ENCODE measurements around the gene IPP.
A peak's percentile ranks its signal among the peaks of the same experiment; 100 is the strongest.
"Not testable (repeated sequence)": the region's sequence is repeated elsewhere in the genome, so short reads cannot be mapped to it uniquely, and the experiment has no call there.

Gene IPP

DNA sequence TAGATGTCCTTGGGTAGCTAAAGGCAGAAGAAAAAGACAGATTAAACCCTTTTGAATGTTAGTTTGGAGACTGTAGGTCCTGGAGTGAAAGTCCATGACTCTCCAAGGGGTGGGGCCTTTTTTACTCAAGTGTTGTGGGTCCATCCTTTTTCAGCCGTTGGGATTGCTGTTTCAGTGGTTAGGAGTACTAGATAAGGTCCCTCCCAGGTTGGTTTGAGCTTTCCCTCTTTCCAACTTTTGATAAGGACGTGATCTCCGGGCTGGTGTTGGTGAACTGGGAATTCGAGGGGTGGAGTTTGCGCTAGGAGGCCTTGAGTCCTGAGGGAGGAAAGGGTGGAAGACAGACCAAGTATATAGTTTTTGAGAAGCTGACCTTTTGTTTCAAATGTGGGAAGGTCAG lies 5.2 kb upstream of the IPP start:
- Mint-ChIP-seq H3K4me1 (peaks cover 7% of the 10 kb centered on the region), H3K4me3 (no peak overlapping the region), H3K9me3 (peaks cover 13% of the 10 kb centered on the region), H3K27me3 (no peaks in the 10 kb centered on the region), H3K36me3 (ENCODE audit: low read depth) (peaks cover 2% of the 10 kb centered on the region), H3K27ac (no peak overlapping the region)
- ATAC-seq (no peak), DNase-seq (no peak)

DNA sequence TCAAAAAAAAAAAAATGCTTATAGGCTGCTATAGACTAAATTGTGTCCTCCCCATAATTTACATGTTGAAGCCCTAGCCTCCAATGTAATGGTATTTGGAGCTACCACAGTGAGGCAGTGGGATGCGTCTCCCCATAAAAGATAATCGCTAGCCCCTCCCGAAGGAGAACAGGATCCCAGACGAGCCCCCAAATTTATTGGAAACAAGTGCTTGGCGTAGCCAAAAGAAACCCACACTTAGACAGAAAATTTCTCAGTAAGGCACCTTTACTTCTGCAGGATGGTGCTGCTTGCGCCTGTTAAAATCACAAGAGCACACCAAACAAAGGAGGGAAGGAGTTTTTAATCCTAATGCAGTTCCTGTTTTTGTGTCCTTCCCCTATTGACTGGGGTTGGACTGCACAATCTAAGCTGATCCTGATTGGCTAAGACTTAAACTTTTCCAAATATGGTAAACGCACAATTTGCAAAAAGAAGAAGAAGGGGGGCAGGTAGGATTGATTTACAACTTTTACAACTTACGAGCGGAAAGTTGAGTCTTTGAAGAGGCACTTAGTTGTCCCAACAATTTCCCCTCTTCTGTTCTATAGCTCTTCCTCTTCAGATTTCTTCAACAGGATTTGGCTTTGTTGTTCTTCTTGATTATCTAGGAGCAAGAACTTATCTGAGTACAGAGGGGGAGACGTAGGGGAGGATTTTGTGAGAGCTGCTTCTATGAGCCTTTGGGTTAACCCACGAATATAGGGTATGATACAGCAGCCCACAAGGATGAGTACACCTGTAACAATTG lies 3.0 kb upstream of the IPP start:
- H3K36me3 Mint-ChIP-seq (ENCODE audit: low read depth), result peaks cover 5% of the 10 kb centered on the region
- peaks cover 16% of the 10 kb centered on the region for H3K4me1 Mint-ChIP-seq
- H3K4me3 Mint-ChIP-seq, result no peak overlapping the region
- no peak for DNase-seq
- H3K27me3 Mint-ChIP-seq, result no peaks in the 10 kb centered on the region
- no peak overlapping the region for H3K27ac Mint-ChIP-seq
- no peak for ATAC-seq
- peaks cover 13% of the 10 kb centered on the region for H3K9me3 Mint-ChIP-seq

DNA sequence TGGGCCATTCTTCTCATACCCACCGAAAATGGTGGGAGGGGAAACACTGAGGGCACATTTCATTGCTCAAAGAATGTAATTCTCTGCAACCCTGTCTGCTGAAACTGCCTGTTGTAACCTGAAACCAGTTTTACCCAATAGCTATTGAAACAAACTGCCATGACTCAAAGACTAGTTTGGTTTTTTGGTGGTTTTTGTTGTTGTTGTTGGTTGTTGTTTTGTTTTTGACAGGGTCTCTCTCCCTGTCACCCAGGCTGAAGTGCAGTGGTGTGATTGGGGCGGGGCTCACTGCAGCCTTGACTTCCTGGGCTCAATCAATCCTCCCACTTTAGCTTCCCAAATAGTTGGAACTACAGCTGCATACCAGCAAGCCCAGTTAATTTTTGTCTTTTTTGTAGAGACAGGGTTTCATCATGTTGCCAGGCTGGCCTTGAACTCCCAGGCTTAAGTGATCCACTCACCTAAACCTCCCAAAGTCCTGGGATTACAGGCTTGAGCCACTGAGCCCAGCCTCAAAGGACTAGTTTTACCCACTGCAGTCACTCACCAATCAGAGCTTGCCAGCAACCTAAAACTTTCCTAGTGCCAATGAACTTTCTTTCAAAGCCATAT lies 2.1 kb upstream of the IPP start:
- H3K4me3 Mint-ChIP-seq, result no peak overlapping the region
- peaks cover 19% of the 10 kb centered on the region for H3K4me1 Mint-ChIP-seq
- ATAC-seq (no peak), DNase-seq (no peak)
- peaks cover 5% of the 10 kb centered on the region for H3K36me3 Mint-ChIP-seq (ENCODE audit: low read depth)
- H3K27ac Mint-ChIP-seq, result no peak overlapping the region
- H3K9me3 Mint-ChIP-seq, result peaks cover 13% of the 10 kb centered on the region
- H3K27me3 Mint-ChIP-seq, result no peaks in the 10 kb centered on the region

DNA sequence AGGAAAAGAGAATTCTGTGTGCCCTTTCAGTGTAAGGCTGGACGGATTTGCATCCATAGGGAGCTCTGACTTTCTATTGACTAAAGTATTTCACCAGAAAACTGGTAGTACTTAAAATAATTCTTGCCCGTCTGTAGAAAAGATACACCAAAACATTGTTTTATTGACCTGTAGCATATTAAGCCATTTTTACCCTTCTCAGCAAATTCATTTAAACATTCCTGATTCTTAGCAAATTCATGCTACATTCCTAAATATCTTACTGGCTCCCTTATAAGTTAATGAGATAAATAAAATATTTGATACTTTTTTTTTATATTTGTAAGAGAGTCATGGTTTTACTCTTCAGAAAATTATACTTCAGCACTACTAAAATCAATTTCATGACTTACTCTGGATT lies 1.6 kb upstream of the IPP start:
- Mint-ChIP-seq H3K36me3 (ENCODE audit: low read depth) (peaks cover 5% of the 10 kb centered on the region), H3K27me3 (no peaks in the 10 kb centered on the region), H3K9me3 (peaks cover 13% of the 10 kb centered on the region), H3K27ac (no peak overlapping the region), H3K4me3 (peak overlapping the region; percentile 30), H3K4me1 (peaks cover 22% of the 10 kb centered on the region)
- DNase-seq (no peak), ATAC-seq (no peak)

DNA sequence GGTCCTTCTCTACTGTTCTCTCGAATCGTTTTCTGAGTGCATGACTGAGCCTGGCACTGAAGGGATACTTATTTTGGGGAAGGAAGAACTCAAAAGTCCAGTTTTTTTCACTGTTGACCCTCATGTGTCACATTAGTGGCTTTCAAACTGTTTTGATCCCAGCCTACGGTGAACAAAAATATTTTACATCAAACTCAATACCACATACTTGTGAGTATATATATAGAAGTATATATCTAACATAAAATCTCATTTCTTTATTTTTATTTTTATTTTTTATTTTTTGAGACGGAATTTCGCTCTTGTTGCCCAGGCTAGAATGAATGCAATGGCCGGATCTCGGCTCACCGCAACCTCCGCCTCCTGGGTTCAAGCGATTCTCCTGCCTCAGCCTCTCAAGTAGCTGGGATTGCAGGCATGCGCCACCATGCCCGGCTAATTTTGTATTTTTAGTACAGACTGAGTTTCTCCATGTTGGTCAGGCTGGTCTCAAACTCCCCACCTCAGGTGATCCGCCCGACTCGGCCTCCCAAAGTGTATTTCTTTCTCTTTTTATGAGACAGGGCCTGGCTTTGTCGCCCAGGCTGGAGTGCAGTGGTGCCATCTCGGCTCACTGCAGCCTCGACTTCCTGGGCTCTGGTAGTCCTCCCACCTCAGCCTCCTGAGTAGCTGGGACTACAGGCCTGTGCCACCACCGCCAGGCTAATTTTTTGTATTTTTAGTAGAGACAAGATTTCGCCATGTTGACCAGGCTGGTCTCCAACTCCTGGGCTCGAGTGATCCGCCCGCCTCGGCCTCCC lies 786 bp upstream of the IPP start:
- peak overlapping the region; percentile 99 for H3K27ac Mint-ChIP-seq
- not testable (repeated sequence) for H3K27me3 Mint-ChIP-seq; ATAC-seq; DNase-seq; H3K36me3 Mint-ChIP-seq (ENCODE audit: low read depth)
- peaks cover 22% of the 10 kb centered on the region for H3K4me1 Mint-ChIP-seq
- peak overlapping the region; percentile 99 for H3K4me3 Mint-ChIP-seq
- H3K9me3 Mint-ChIP-seq, result peaks cover 13% of the 10 kb centered on the region

DNA sequence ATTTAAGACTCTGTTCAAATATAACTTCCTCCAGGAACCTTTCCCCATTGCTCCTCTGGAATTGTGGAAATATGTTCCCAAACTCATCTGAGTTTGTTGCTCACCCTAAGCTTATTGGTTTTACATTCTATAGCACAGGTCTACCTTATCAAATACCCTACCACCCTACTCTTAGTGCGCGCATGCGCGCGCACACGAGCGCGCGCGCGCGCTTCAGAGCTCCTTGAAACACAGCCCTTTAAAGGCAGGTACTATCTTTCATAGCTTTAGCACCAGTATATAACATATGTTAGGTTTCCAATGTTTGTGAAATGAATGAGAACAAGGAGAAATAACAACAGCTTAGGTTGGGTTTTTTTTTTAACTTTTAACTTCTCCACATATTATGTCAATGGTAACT lies 3.5 kb downstream of the IPP start:
- no peaks in the 10 kb centered on the region for H3K9me3 Mint-ChIP-seq
- DNase-seq (no peak), ATAC-seq (no peak)
- H3K4me1 Mint-ChIP-seq, result peaks cover 21% of the 10 kb centered on the region
- no peak overlapping the region for H3K27ac Mint-ChIP-seq
- no peaks in the 10 kb centered on the region for H3K27me3 Mint-ChIP-seq
- no peak overlapping the region for H3K4me3 Mint-ChIP-seq
- H3K36me3 Mint-ChIP-seq (ENCODE audit: low read depth), result peaks cover 13% of the 10 kb centered on the region

DNA sequence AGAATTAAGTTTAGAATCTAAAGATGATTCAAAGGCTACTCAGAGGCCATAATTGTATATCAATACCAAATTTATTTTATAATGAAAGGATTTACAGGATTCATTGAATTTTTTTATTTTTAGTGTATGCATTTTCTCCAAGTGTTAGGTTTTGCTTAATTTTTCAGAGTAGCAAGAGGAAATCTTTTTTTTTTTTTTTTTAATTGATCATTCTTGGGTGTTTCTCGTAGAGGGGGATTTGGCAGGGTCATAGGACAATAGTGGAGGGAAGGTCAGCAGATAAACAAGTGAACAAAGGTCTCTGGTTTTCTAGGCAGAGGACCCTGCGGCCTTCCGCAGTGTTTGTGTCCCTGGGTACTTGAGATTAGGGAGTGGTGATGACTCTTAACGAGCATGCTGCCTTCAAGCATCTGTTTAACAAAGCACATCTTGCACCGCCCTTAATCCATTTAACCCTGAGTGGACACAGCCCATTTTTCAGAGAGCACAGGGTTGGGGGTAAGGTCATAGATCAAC lies 10.8 kb downstream of the IPP start:
- not testable (repeated sequence) for H3K27ac Mint-ChIP-seq, H3K4me3 Mint-ChIP-seq, H3K9me3 Mint-ChIP-seq, H3K4me1 Mint-ChIP-seq, H3K27me3 Mint-ChIP-seq, DNase-seq, ATAC-seq
- peaks cover 21% of the 10 kb centered on the region for H3K36me3 Mint-ChIP-seq (ENCODE audit: low read depth)

DNA sequence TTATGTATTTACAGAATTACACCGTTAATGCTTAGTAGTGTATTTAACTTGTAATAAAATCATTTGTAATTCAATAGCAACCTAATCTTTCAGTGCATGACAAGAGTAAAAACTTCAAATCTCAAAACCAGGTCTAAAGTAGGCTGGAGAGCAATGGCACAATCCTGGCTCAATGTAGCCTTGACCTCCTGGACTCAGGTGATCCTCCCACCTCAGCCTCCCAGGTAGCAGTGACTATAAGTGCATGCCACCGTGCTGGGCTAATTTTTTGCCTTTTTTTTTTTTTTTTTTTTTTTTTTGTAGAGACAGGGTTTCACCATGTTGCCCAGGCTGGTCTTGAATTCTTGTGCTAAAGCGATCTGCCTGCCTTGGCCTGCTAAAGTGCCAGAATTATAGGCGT lies 11.3 kb downstream of the IPP start:
- H3K27ac Mint-ChIP-seq, result no peak overlapping the region
- DNase-seq (no peak), ATAC-seq (no peak)
- peaks cover 19% of the 10 kb centered on the region for H3K36me3 Mint-ChIP-seq (ENCODE audit: low read depth)
- no peaks in the 10 kb centered on the region for H3K27me3 Mint-ChIP-seq
- H3K9me3 Mint-ChIP-seq, result no peaks in the 10 kb centered on the region
- H3K4me1 Mint-ChIP-seq, result peaks cover 6% of the 10 kb centered on the region
- H3K4me3 Mint-ChIP-seq, result no peak overlapping the region

DNA sequence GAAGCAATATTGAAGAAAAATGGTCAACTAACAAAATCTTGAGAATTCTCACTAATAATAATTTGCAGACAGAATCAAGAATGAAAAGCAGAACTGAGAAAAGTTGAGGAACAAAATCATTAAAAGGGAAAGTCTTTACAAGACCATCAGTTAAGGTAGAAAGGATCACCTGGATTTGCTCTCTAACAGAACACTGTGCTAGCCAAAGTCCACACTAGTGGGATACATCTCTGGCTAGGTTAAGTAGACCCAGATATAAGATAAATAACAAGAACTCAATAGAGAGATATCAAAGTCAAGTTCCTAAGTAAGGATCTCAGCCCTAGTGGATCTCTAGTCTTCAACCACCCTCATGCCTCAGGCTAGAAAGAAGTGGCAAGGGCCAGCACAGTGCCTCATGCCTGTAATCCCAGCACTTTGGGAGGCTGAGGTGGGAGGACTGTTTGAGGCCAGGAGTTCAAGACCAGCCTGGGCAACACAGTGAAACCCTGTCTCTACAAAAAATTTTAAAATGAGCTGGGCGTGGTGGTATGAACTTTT lies 19.6 kb downstream of the IPP start:
- Mint-ChIP-seq H3K36me3 (ENCODE audit: low read depth) (peaks cover 5% of the 10 kb centered on the region), H3K4me1 (peaks cover 8% of the 10 kb centered on the region), H3K27ac (no peak overlapping the region), H3K4me3 (no peak overlapping the region), H3K9me3 (no peaks in the 10 kb centered on the region), H3K27me3 (no peaks in the 10 kb centered on the region)
- ATAC-seq (no peak), DNase-seq (no peak)

DNA sequence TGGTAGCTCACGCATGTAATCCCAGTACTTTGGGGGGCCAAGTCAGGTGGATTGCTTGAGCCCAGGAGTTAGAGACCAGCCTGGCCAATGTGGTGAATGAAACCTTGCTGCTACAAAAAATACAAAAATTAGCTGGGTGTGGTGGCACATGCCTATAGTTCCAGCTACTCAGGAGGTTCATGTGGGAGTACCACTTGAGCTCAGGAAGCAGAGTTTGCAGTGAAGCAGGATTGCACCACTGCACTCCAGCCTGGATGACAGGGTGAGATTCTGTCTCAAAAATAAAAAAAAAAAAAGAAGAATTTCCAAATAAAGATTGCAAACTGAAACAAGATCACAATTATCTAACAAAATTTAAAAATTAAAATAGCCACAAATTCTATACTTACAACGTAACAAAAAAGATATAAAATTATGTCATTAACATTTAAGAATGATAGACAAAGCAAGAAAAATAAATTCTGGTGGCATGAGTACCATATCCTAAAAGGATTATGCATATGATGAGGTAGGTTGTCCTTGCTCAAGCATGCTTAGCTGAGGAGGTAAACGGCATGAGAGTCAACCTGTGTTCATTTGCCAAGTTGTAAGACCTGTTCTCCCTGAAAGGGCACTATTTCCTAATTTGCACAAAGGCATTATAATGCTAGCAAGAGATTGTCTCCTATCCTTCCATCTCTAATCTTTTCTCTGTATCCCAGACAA lies 20.2 kb downstream of the IPP start:
- ATAC-seq (no peak), DNase-seq (no peak)
- Mint-ChIP-seq H3K4me1 (peaks cover 8% of the 10 kb centered on the region), H3K4me3 (no peak overlapping the region), H3K27ac (no peak overlapping the region), H3K36me3 (ENCODE audit: low read depth) (peaks cover 5% of the 10 kb centered on the region), H3K27me3 (no peaks in the 10 kb centered on the region), H3K9me3 (no peaks in the 10 kb centered on the region)

DNA sequence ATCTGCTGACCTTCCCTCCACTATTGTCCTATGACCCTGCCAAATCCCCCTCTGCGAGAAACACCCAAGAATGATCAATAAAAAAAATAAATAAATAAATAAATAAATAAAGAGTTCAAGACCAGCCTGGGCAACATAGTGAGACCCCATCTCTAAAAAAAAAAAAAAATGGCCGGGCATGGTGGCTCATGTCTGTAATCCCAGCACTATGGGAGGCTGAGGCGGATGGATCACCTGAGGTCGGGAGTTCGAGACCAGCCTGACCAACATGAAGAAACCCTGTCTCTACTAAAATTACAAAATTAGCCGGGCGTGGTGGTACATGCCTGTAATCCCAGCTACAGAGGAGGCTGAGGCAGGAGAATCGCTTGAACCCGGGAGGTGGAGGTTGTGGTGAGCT lies 24.4 kb downstream of the IPP start:
- not testable (repeated sequence) for H3K27me3 Mint-ChIP-seq; H3K27ac Mint-ChIP-seq; H3K4me1 Mint-ChIP-seq; H3K9me3 Mint-ChIP-seq; H3K36me3 Mint-ChIP-seq (ENCODE audit: low read depth); H3K4me3 Mint-ChIP-seq; DNase-seq; ATAC-seq

DNA sequence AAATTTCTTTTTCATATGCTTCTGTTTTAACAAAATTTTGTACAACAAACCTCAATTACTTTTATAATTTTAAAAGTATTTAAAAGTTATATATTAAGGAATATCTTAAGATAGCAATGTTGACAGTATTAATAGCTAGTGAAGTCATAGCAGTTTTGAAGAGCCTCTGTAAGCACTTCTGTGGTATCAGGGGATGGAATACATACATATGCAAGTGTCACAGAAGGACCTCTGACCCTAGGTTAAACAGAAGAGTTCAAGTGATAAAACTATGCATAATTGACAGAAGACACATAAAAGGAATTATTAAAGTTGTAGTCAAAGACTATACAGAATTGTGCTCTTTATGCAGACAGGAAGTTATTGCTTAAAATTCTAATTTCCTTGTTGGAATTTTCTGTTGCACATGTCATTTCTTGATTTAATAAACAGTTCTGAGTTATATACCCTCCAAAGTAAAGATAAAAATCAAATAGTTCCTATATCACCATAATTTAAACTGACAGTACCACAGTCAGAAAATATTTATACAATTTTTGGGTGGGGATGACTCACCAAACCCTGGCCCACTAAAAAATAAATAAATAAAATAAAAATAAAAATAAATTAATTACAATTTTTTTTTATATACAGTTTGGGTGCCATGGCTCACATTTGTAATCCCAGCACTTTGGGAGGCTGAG lies 27.1 kb downstream of the IPP start:
- no peak overlapping the region for H3K27ac Mint-ChIP-seq
- peaks cover 2% of the 10 kb centered on the region for H3K36me3 Mint-ChIP-seq (ENCODE audit: low read depth)
- no peaks in the 10 kb centered on the region for H3K27me3 Mint-ChIP-seq
- DNase-seq (no peak), ATAC-seq (no peak)
- no peak overlapping the region for H3K4me3 Mint-ChIP-seq
- H3K9me3 Mint-ChIP-seq, result no peaks in the 10 kb centered on the region
- H3K4me1 Mint-ChIP-seq, result no peaks in the 10 kb centered on the region

DNA sequence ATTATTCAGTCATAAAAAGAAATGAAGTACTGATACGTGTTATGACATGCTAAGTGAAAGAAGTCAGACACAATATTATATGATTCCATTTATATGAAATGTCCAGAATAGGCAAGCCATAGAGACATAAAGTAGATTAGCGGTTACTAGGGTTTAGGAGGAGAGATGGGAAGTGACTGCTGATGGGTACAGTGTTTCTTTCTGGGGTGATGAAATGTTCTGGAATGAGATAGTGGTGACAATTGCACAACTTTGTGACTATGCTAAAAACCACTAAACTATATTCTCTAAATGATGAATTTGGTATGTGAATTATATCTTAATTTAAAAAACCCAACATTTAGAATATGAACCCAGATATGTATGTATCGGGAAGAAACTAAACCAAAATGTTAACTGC lies 27.6 kb downstream of the IPP start:
- H3K9me3 Mint-ChIP-seq, result no peaks in the 10 kb centered on the region
- H3K4me3 Mint-ChIP-seq, result no peak overlapping the region
- H3K27me3 Mint-ChIP-seq, result no peaks in the 10 kb centered on the region
- no peak overlapping the region for H3K27ac Mint-ChIP-seq
- no peaks in the 10 kb centered on the region for H3K4me1 Mint-ChIP-seq
- DNase-seq (no peak), ATAC-seq (no peak)
- peaks cover 2% of the 10 kb centered on the region for H3K36me3 Mint-ChIP-seq (ENCODE audit: low read depth)

DNA sequence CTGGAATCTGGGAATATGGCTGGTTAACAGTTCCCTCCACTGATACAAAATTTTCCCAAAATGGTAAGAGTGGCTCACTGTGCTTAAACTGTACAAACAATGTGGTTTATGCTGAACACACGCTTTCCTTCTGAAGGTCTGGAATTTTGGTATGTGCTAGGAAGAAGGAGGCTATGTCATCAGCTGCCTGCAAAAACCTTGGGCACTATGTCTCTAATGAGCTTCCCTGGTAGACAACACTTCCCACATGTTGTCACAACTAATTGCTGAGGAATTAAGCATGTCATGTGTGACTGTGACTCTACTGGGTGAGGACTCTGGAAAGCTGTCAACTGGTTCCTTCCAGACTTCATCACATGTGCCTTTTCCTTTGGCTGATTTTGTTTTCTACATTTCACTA lies 29.2 kb downstream of the IPP start:
- no peaks in the 10 kb centered on the region for H3K9me3 Mint-ChIP-seq
- DNase-seq, result no peak

More for the DNA sequence above, 29.2 kb downstream of the IPP start:
- no peak overlapping the region for H3K4me3 Mint-ChIP-seq
- no peak for ATAC-seq
- no peaks in the 10 kb centered on the region for H3K27me3 Mint-ChIP-seq
- no peak overlapping the region for H3K27ac Mint-ChIP-seq
- H3K4me1 Mint-ChIP-seq, result no peaks in the 10 kb centered on the region
- H3K36me3 Mint-ChIP-seq (ENCODE audit: low read depth), result peaks cover 2% of the 10 kb centered on the region
